Dermis microvascular lymphatic vessel endothelial cell (primary cell): ENCODE measurements around the gene SDHAF2. TPM values are rescaled to one million over a fixed set of nuclear protein-coding genes. Genes with fewer than 3 reads are reported as not detected.

ENCODE experiments used
- total RNA-seq: library from RNA; depleted of rRNA; stranded (reverse); fragments of >200 nt; gene quantifications from 2 replicates; pipeline ENCODE4 v1.2.1, GENCODE V29; 2014

Gene SDHAF2
- total RNA-seq, 1 donor from 2014 or later: 50.7 TPM

Other genes with a start within 250 kb of the SDHAF2 start
- gene PGA3, start 226.6 kb upstream of the SDHAF2 start, total RNA-seq: not detected in 2 replicates
- gene PGA4, start 207.8 kb upstream of the SDHAF2 start, total RNA-seq: not detected in 2 replicates
- not detected in 2 replicates for gene PGA5, start 188.9 kb upstream of the SDHAF2 start, total RNA-seq
- gene VWCE, start 134.8 kb upstream of the SDHAF2 start, total RNA-seq: 2.3 and 3.3 TPM in 2 replicates
- 310 and 356 TPM in 2 replicates for gene DDB1, start 97.0 kb upstream of the SDHAF2 start, total RNA-seq
- 13.2 and 18.0 TPM in 2 replicates for gene TKFC, start 96.9 kb upstream of the SDHAF2 start, total RNA-seq
- 32.5 and 55.4 TPM in 2 replicates for gene CYB561A3, start 68.2 kb upstream of the SDHAF2 start, total RNA-seq
- gene TMEM138, start 67.8 kb upstream of the SDHAF2 start, total RNA-seq: 10.4 and 14.9 TPM in 2 replicates
- 6.2 and 12.4 TPM in 2 replicates for gene TMEM216, start 37.5 kb upstream of the SDHAF2 start, total RNA-seq
- gene CPSF7, start 149 bp upstream of the SDHAF2 start, total RNA-seq: 9.9 and 15.7 TPM in 2 replicates
- under 0.01 TPM in 1 of 2 replicates, not detected in the other for gene LRRC10B, start 78.6 kb downstream of the SDHAF2 start, total RNA-seq
- gene SYT7, start 151.0 kb downstream of the SDHAF2 start, total RNA-seq: 0.25 and 0.39 TPM in 2 replicates